Measurements from ENCODE around the gene CFAP410. TPM values are rescaled to one million over a fixed set of nuclear protein-coding genes. Genes with fewer than 3 reads are reported as not detected.

Gene CFAP410
- total and polyA plus RNA-seq, 2 donors (not counting 3 experiments of a cell fraction or from before 2014, with no cell fraction given), result 7.2 to 12.2 TPM

- H3K9me1 ChIP-seq (replicated peaks; ENCODE audit: control insufficient read depth, extremely low read depth, insufficient read depth, low read length), result no peaks in the 10 kb centered on the region
- ChIA-PET CTCF (no interaction called here), POLR2A (no interaction called here)
- dilution Hi-C loops (cut with MboI; ENCODE audit: extremely low pct_ligation_motif_present, low sequenced_read_pairs) (no loop called here), intact Hi-C loops (cut with micrococcal nuclease) (no loop called here)
- H3K9me3 ChIP-seq (replicated peaks; ENCODE audit: control insufficient read depth, insufficient read depth, low read length), result no peaks in the 10 kb centered on the region
- no peaks in the 10 kb centered on the region for H3K79me2 ChIP-seq (ENCODE audit: control insufficient read depth, insufficient read depth, low read length)
- H3K27me3 ChIP-seq (ENCODE audit: control insufficient read depth in 2 of 2, insufficient read depth in 2 of 2, low read length in 2 of 2), result no peaks in the 10 kb centered on the region
- H3K27ac ChIP-seq (ENCODE audit: insufficient read depth, low read depth, low read length), result no peak overlapping the region
- no peak overlapping the region for H2AFZ ChIP-seq (ENCODE audit: low read depth, low read length)
- no peaks in the 10 kb centered on the region for H3K4me1 ChIP-seq (ENCODE audit: control insufficient read depth, extremely low read depth, insufficient read depth, low read length)
- no peaks in the 10 kb centered on the region for H3K36me3 ChIP-seq (ENCODE audit: control insufficient read depth in 2 of 2, extremely low read depth in 1 of 2, insufficient read depth in 2 of 2, low read length in 2 of 2)
- DNase-seq (ENCODE audit: low read depth, low spot score) (no peak), FAIRE-seq (no peak)
- BruUV-seq (replicated peaks), result no TSS peak
- no peak overlapping the region for H3K4me3 ChIP-seq (replicated peaks in 1 of 3; ENCODE audit: insufficient read depth in 1 of 3, low read depth in 1 of 3, low read length in 3 of 3)
- H4K20me1 ChIP-seq (replicated peaks; ENCODE audit: control insufficient read depth, extremely low read depth, insufficient read depth, low read length), result no peaks in the 10 kb centered on the region
- TF ChIP-seq GATA2 (IDR thresholded peaks at IDR 0.05; ENCODE audit: insufficient read depth, insufficient read length, low read depth, low read length) (no peak), EZH2 (IDR thresholded peaks at IDR 0.05; ENCODE audit: borderline replicate concordance, low read depth, low read length, severe bottlenecking) (no peak), POLR2AphosphoS5 (IDR thresholded peaks at IDR 0.05; ENCODE audit: insufficient read depth, low read depth, low read length) (no peak), MYC (IDR thresholded peaks at IDR 0.05; ENCODE audit: low read depth, low read length) (no peak), POLR2A (IDR thresholded peaks at IDR 0.05; ENCODE audit: low read depth, low read length) (no peak)
- H3K4me2 ChIP-seq (ENCODE audit: insufficient read depth, low read length), result no peak overlapping the region
- no peak overlapping the region for H3K9ac ChIP-seq (replicated peaks; ENCODE audit: extremely low read depth, insufficient read depth, low read length)
Observed at GRCh38 chr21:44381874-44382273, 42.7 kb upstream of the CFAP410 start.

GRCh38 chr21:44380876-44381275 lies 41.7 kb upstream of the CFAP410 start:
- H3K9me1 ChIP-seq (replicated peaks; ENCODE audit: control insufficient read depth, extremely low read depth, insufficient read depth, low read length), result no peaks in the 10 kb centered on the region
- no peak overlapping the region for H2AFZ ChIP-seq (ENCODE audit: low read depth, low read length)
- no peak overlapping the region for H3K9ac ChIP-seq (replicated peaks; ENCODE audit: extremely low read depth, insufficient read depth, low read length)
- no peaks in the 10 kb centered on the region for H3K27me3 ChIP-seq (ENCODE audit: control insufficient read depth in 2 of 2, insufficient read depth in 2 of 2, low read length in 2 of 2)
- intact Hi-C loops (cut with micrococcal nuclease) (no loop called here), dilution Hi-C loops (cut with MboI; ENCODE audit: extremely low pct_ligation_motif_present, low sequenced_read_pairs) (no loop called here)
- no peaks in the 10 kb centered on the region for H3K36me3 ChIP-seq (ENCODE audit: control insufficient read depth in 2 of 2, extremely low read depth in 1 of 2, insufficient read depth in 2 of 2, low read length in 2 of 2)
- ChIA-PET CTCF (no interaction called here), POLR2A (no interaction called here)
- no peaks in the 10 kb centered on the region for H3K4me1 ChIP-seq (ENCODE audit: control insufficient read depth, extremely low read depth, insufficient read depth, low read length)
- H3K27ac ChIP-seq (ENCODE audit: insufficient read depth, low read depth, low read length), result no peak overlapping the region
- BruUV-seq (replicated peaks), result no TSS peak
- no peak for TF ChIP-seq JUN (IDR thresholded peaks at IDR 0.05; ENCODE audit: borderline replicate concordance, insufficient read depth, insufficient read length, low read depth)
- TF ChIP-seq MAX (IDR thresholded peaks at IDR 0.05; ENCODE audit: insufficient read depth, insufficient read length), result no peak
- no peak for TF ChIP-seq MYC (IDR thresholded peaks at IDR 0.05; ENCODE audit: low read depth, low read length)
- no peak for TF ChIP-seq POLR2A (IDR thresholded peaks at IDR 0.05; ENCODE audit: low read depth, low read length)
- no peak for TF ChIP-seq POLR2AphosphoS5 (IDR thresholded peaks at IDR 0.05; ENCODE audit: insufficient read depth, low read depth, low read length)
- TF ChIP-seq EZH2 (IDR thresholded peaks at IDR 0.05; ENCODE audit: borderline replicate concordance, low read depth, low read length, severe bottlenecking), result no peak
- TF ChIP-seq GATA2 (IDR thresholded peaks at IDR 0.05; ENCODE audit: insufficient read depth, insufficient read length, low read depth, low read length), result no peak
- no peak for TF ChIP-seq FOS (IDR thresholded peaks at IDR 0.05; ENCODE audit: borderline replicate concordance, insufficient read depth, low read length)
- no peak for TF ChIP-seq CTCF (IDR thresholded peaks at IDR 0.05; ENCODE audit: extremely low read depth in 1 of 2, insufficient read depth in 1 of 2, low read depth in 1 of 2, low read length in 2 of 2)
- no peak for DNase-seq (ENCODE audit: low read depth, low spot score)
- no peaks in the 10 kb centered on the region for H3K9me3 ChIP-seq (replicated peaks; ENCODE audit: control insufficient read depth, insufficient read depth, low read length)
- FAIRE-seq, result no peak
- no peak overlapping the region for H3K4me3 ChIP-seq (replicated peaks in 1 of 3; ENCODE audit: insufficient read depth in 1 of 3, low read depth in 1 of 3, low read length in 3 of 3)
- H4K20me1 ChIP-seq (replicated peaks; ENCODE audit: control insufficient read depth, extremely low read depth, insufficient read depth, low read length), result no peaks in the 10 kb centered on the region
- H3K79me2 ChIP-seq (ENCODE audit: control insufficient read depth, insufficient read depth, low read length), result no peaks in the 10 kb centered on the region
- H3K4me2 ChIP-seq (ENCODE audit: insufficient read depth, low read length), result no peak overlapping the region

All from endothelial cell of umbilical vein (primary cell).